Lower lobe of right lung (tissue), 2 donors: Measurements from ENCODE around the gene TMEM175. TPM values are rescaled to one million over a fixed set of nuclear protein-coding genes. Genes with fewer than 3 reads are reported as not detected.

ENCODE experiments used
- ATAC-seq, 2 donors: fragments of 200-7000 bp; cut with Tn5 transposase; one replicate each; pipeline ENCODE4 v1.9.1; 2020 to 2022; ENCODE audit warnings: mild to moderate bottlenecking in 2 of 2, moderate library complexity in 2 of 2
- DNase-seq: peaks from one replicate; pipeline ENCODE4 v3.0.0-alpha.2; 2020
- H3K27ac ChIP-seq: fragments of 200-600 bp; one replicate; pipeline ENCODE4 v1.8.0; 2022
- H3K27me3 ChIP-seq: fragments of 200-600 bp; one replicate; pipeline ENCODE4 v1.8.0; 2022; ENCODE audit warnings: low read depth
- H3K36me3 ChIP-seq: fragments of 200-600 bp; one replicate; pipeline ENCODE4 v1.8.0; 2022; ENCODE audit warnings: mild to moderate bottlenecking
- H3K4me1 ChIP-seq: fragments of 200-600 bp; one replicate; pipeline ENCODE4 v1.8.0; 2022
- H3K4me3 ChIP-seq: fragments of 200-600 bp; one replicate; pipeline ENCODE4 v1.8.0; 2022; ENCODE audit warnings: mild to moderate bottlenecking
- H3K9me3 ChIP-seq: fragments of 200-600 bp; one replicate; pipeline ENCODE4 v1.8.0; 2022
- CTCF ChIP-seq: fragments of 200-600 bp; IDR thresholded peaks from one replicate; pipeline ENCODE4 v1.8.0; 2022; ENCODE audit warnings: antibody characterized with exemption, mild to moderate bottlenecking
- intact Hi-C: fragments of 100-400 bp; cut with DNase I; formaldehyde crosslinking; loops from one replicate; pipeline ENCODE4 v1.11.0; 2022
- total RNA-seq: library from RNA; stranded (reverse); fragmentation: NEBNext Ultra II Directional; extraction: Animal tissue kit (Norgen Biotek cat#: 25700); gene quantifications from one replicate; pipeline ENCODE4 v1.2.1, GENCODE V29; 2021
- donor health status: DM: no; HTN: yes; CAD: no; lungs with severe emphysema.

TMEM175 gene
- total RNA-seq, 1 donor from 2014 or later, result 45.3 TPM

- DNase-seq (no peak), ATAC-seq (no peak)
- no peaks in the 10 kb centered on the region for H3K27me3 ChIP-seq
- H3K27ac ChIP-seq, result no peak overlapping the region
- intact Hi-C loops, result no loop called here
- H3K9me3 ChIP-seq, result no peaks in the 10 kb centered on the region
- H3K4me3 ChIP-seq, result no peak overlapping the region
- peaks cover 43% of the 10 kb centered on the region for H3K4me1 ChIP-seq
- TF ChIP-seq CTCF, result no peak
- H3K36me3 ChIP-seq, result no peaks in the 10 kb centered on the region
Observed at GRCh38 chr4:982814-983213, 50.6 kb downstream of the TMEM175 start.

- peaks cover 39% of the 10 kb centered on the region for H3K4me1 ChIP-seq
- H3K36me3 ChIP-seq, result no peaks in the 10 kb centered on the region
- H3K27ac ChIP-seq, result no peak overlapping the region
- H3K4me3 ChIP-seq, result peak overlapping the region; percentile 45
- intact Hi-C loops, result no loop called here
- H3K27me3 ChIP-seq, result no peaks in the 10 kb centered on the region
- ATAC-seq (no peak), DNase-seq (no peak)
- TF ChIP-seq CTCF, result no peak
- no peaks in the 10 kb centered on the region for H3K9me3 ChIP-seq
Observed at GRCh38 chr4:984336-985054, 52.2 kb downstream of the TMEM175 start.

- no peak for TF ChIP-seq CTCF
- ATAC-seq (peak; percentile 78 to 84), DNase-seq (peak; percentile 90)
- no peak overlapping the region for H3K27ac ChIP-seq
- H3K9me3 ChIP-seq, result no peaks in the 10 kb centered on the region
- H3K4me3 ChIP-seq, result peak overlapping the region; percentile 45
- no peaks in the 10 kb centered on the region for H3K27me3 ChIP-seq
- H3K4me1 ChIP-seq, result peaks cover 36% of the 10 kb centered on the region
- no peaks in the 10 kb centered on the region for H3K36me3 ChIP-seq
- intact Hi-C loops, result no loop called here
Observed at GRCh38 chr4:985123-985830, 53.0 kb downstream of the TMEM175 start.

GRCh38 chr4:986428-986878 lies 54.2 kb downstream of the TMEM175 start:
- ATAC-seq (peak; percentile 0 to 22), DNase-seq (no peak)
- intact Hi-C loops, result no loop called here
- H3K27ac ChIP-seq, result peak overlapping the region; percentile 75
- H3K4me3 ChIP-seq, result peak overlapping the region; percentile 88
- H3K4me1 ChIP-seq, result peaks cover 36% of the 10 kb centered on the region
- H3K36me3 ChIP-seq, result no peaks in the 10 kb centered on the region
- no peaks in the 10 kb centered on the region for H3K27me3 ChIP-seq
- no peak for TF ChIP-seq CTCF
- no peaks in the 10 kb centered on the region for H3K9me3 ChIP-seq

- TF ChIP-seq CTCF, result peak; percentile 60
- H3K27ac ChIP-seq, result peak within 1 kb of the TSS; percentile 75
Observed at GRCh38 chr4:986879-987623, 54.8 kb downstream of the TMEM175 start, which contains the start of gene IDUA. Gene IDUA (plus strand): TSS chr4:987044. CDS start chr4:987085, 41 bp downstream.

More at GRCh38 chr4:986879-987623, 54.8 kb downstream of the TMEM175 start, which contains the start of gene IDUA:
- DNase-seq (peak; percentile 91), ATAC-seq (peak; percentile 90 to 94)
- no peaks in the 10 kb centered on the region for H3K27me3 ChIP-seq
- H3K36me3 ChIP-seq, result no peaks in the 10 kb centered on the region
- intact Hi-C loops, result no loop called here
- peak within 1 kb of the TSS; percentile 88 for H3K4me3 ChIP-seq
- peaks cover 36% of the 10 kb centered on the region for H3K4me1 ChIP-seq
- no peaks in the 10 kb centered on the region for H3K9me3 ChIP-seq
